ENCODE data around the gene DSCAM. TPM values are rescaled to one million over a fixed set of nuclear protein-coding genes. Genes with fewer than 3 reads are reported as not detected.

DSCAM gene
- total and polyA plus RNA-seq, 10 donors, result 0.02 to 2.7 (median 2.0) TPM

DNA sequence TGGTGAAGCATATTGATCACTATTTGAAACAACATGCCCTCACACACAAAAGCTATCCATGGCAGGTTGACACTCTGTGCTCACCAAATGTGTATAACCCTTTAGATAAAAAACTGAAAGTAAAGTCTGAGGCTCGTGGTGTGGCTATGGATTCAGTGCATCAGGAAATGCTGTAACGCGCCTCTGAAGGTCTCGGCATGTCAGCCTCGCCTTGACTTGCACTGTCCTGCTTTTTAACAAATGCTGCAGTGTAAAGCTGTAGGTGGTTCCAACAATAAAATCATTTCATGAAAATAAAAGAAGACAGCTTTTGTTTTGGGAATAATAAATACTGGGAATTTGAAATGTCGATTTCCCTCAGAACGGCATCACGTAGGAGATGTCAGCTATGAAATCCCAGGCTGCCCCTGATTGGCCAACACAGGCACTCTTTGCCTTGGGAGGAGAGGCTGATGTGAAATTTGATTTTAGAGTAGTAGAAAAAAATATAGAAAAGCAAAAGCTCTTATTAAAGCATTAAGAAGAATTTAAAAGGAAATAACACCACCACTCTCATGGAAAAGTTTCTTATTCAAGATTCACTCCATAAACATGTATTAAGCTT, 168.2 kb downstream of the DSCAM start:
- TF ChIP-seq, protein P1, sequence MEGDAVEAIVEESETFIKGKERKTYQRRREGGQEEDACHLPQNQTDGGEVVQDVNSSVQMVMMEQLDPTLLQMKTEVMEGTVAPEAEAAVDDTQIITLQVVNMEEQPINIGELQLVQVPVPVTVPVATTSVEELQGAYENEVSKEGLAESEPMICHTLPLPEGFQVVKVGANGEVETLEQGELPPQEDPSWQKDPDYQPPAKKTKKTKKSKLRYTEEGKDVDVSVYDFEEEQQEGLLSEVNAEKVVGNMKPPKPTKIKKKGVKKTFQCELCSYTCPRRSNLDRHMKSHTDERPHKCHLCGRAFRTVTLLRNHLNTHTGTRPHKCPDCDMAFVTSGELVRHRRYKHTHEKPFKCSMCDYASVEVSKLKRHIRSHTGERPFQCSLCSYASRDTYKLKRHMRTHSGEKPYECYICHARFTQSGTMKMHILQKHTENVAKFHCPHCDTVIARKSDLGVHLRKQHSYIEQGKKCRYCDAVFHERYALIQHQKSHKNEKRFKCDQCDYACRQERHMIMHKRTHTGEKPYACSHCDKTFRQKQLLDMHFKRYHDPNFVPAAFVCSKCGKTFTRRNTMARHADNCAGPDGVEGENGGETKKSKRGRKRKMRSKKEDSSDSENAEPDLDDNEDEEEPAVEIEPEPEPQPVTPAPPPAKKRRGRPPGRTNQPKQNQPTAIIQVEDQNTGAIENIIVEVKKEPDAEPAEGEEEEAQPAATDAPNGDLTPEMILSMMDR (IDR thresholded peaks at IDR 0.05 in 8 of 11, conservative IDR thresholded peaks at IDR 0.05 in 3 of 11), result no peak
- TF ChIP-seq POLR2A (IDR thresholded peaks at IDR 0.05) (no peak), POLR2AphosphoS5 (IDR thresholded peaks at IDR 0.05) (no peak)
- H3K9me3 ChIP-seq, result peaks cover 0 to 18% (median 0%) of the 10 kb centered on the region in 8 donors
- no peaks in the 10 kb centered on the region for H3K36me3 ChIP-seq
- no peak overlapping the region for H3K27ac ChIP-seq
- no peak overlapping the region for H3K4me3 ChIP-seq
- DNase-seq, result no peak
- H3K27me3 ChIP-seq (replicated peaks in 1 of 7), result no peaks in the 10 kb centered on the region
- H3K4me1 ChIP-seq, result no peaks in the 10 kb centered on the region
- WGBS, 5 donors, result 74 to 86% (median 75%) methylated on average over 8 of the region's 8 CpGs
- intact Hi-C loops (cut with DNase I; ENCODE audit: low total_unique reads), result no loop called here

- H3K27ac ChIP-seq, result no peak overlapping the region
- H3K4me1 ChIP-seq, result no peaks in the 10 kb centered on the region
- no peak overlapping the region for H3K4me3 ChIP-seq
- H3K27me3 ChIP-seq (replicated peaks in 1 of 7), result no peaks in the 10 kb centered on the region
- H3K9me3 ChIP-seq, result no peaks in the 10 kb centered on the region
- no peak for TF ChIP-seq POLR2AphosphoS5 (IDR thresholded peaks at IDR 0.05)
- TF ChIP-seq, protein P1 (IDR thresholded peaks at IDR 0.05 in 8 of 11, conservative IDR thresholded peaks at IDR 0.05 in 3 of 11), result no peak
- TF ChIP-seq POLR2A (IDR thresholded peaks at IDR 0.05), result no peak
- WGBS, 5 donors, result 71 to 88% (median 86%) methylated on average over 8 of the region's 8 CpGs
- intact Hi-C loops (cut with DNase I; ENCODE audit: low total_unique reads), result no loop called here
- no peaks in the 10 kb centered on the region for H3K36me3 ChIP-seq
- DNase-seq, result no peak
Measured at GRCh38 chr21:40675017-40675416, 171.9 kb downstream of the DSCAM start.

GRCh38 chr21:40672602-40673001, 174.4 kb downstream of the DSCAM start:
- no peaks in the 10 kb centered on the region for H3K4me1 ChIP-seq
- no peaks in the 10 kb centered on the region for H3K9me3 ChIP-seq
- H3K4me3 ChIP-seq, result no peak overlapping the region
- TF ChIP-seq POLR2AphosphoS5 (IDR thresholded peaks at IDR 0.05) (no peak), POLR2A (IDR thresholded peaks at IDR 0.05) (no peak)
- TF ChIP-seq, protein P1 (IDR thresholded peaks at IDR 0.05 in 8 of 11, conservative IDR thresholded peaks at IDR 0.05 in 3 of 11), result no peak
- H3K27me3 ChIP-seq (replicated peaks in 1 of 7), result no peaks in the 10 kb centered on the region
- no peaks in the 10 kb centered on the region for H3K36me3 ChIP-seq
- 65 to 75% (median 74%) methylated on average over 2 of the region's 2 CpGs for WGBS, 5 donors
- no peak for DNase-seq
- intact Hi-C loops (cut with DNase I; ENCODE audit: low total_unique reads), result no loop called here
- no peak overlapping the region for H3K27ac ChIP-seq

DNA sequence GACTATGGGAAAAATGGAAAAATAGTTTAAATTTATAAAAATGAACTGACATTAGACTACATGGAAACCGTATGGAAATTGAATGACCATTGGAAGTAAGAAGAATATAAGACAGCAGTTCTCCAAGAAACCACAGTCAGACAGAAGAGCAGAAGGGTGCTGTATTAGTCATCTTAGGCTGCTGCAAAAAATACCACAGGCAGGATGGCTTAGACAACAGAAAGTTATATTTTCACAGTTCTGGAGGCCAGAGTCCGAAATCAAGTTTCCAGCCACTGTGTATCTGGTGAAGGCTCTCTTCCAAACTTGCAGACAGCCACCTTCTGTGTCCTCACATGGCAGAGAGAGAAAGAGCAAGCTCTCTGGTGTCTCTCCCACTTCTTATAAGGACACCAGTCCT, 175.2 kb downstream of the DSCAM start:
- Histone ChIP-seq H3K27me3 (replicated peaks in 1 of 7) (no peaks in the 10 kb centered on the region), H3K4me3 (no peak overlapping the region), H3K9me3 (no peaks in the 10 kb centered on the region), H3K27ac (no peak overlapping the region), H3K4me1 (no peaks in the 10 kb centered on the region), H3K36me3 (no peaks in the 10 kb centered on the region)
- no peak for DNase-seq
- 71 to 83% (median 77%) methylated on average over 2 of the region's 2 CpGs for WGBS, 5 donors
- intact Hi-C loops (cut with DNase I; ENCODE audit: low total_unique reads), result no loop called here
- TF ChIP-seq, protein P1 (IDR thresholded peaks at IDR 0.05 in 8 of 11, conservative IDR thresholded peaks at IDR 0.05 in 3 of 11), result no peak
- no peak for TF ChIP-seq POLR2AphosphoS5 (IDR thresholded peaks at IDR 0.05)
- no peak for TF ChIP-seq POLR2A (IDR thresholded peaks at IDR 0.05)

Data from spleen (tissue), 11 donors.